AG04450 (cell line): ENCODE measurements around the gene SLC37A3. TPM values are rescaled to one million over a fixed set of nuclear protein-coding genes. Genes with fewer than 3 reads are reported as not detected.
"Not testable (repeated sequence)": the region's sequence is repeated elsewhere in the genome, so short reads cannot be mapped to it uniquely, and the experiment has no call there.

Source experiments
- CTCF ChIA-PET: fragments of 300-600, 350-600 bp; formaldehyde crosslinking; extraction: SDS; loops from one replicate; lab custom pipeline; 2022; ENCODE audit warnings: antibody characterized with exemption, inconsistent platforms; lab: Charles Lee
- POLR2A ChIA-PET: fragments of 350-600 bp; formaldehyde crosslinking; extraction: SDS; loops from one replicate; lab custom pipeline; 2021; ENCODE audit warnings: antibody characterized with exemption, inconsistent platforms; lab: Yijun Ruan, JAX
- DNase-seq: peaks from one replicate; pipeline ENCODE4 v3.0.0-alpha.2; 2011; ENCODE audit warnings: low read depth, low spot score
- H3K27ac ChIP-seq: one replicate; pipeline ENCODE4 v1.5.1; 2012; ENCODE audit warnings: low read depth, low read length, control low read depth
- H3K27me3 ChIP-seq: one replicate; pipeline ENCODE4 v1.6.0; 2012; ENCODE audit warnings: low read length; ENCODE audit not compliant: control insufficient read depth, insufficient read depth
- H3K4me3 ChIP-seq: 2 replicates; pipeline ENCODE4 v1.5.1; 2011; ENCODE audit warnings: mild to moderate bottlenecking, low read depth, low read length, control low read depth
- H3K9me3 ChIP-seq: 2 replicates; pipeline ENCODE4 v1.5.1; 2012; ENCODE audit warnings: low read length; ENCODE audit not compliant: control insufficient read depth, insufficient read depth
- CTCF ChIP-seq: IDR thresholded peaks from 2 replicates; pipeline ENCODE4 v1.5.1; 2011; ENCODE audit warnings: low read depth, low read length, control low read depth, inconsistent platforms
- polyA plus RNA-seq: library from polyadenylated mRNA; depleted of rRNA; stranded (reverse); fragments of >200 nt; gene quantifications from 2 replicates; pipeline ENCODE4 v1.2.3, GENCODE V29; 2011

The SLC37A3 gene
- polyA plus RNA-seq, 1 experiment = 61.7 TPM

- no peak overlapping the region for H3K27ac ChIP-seq
- no peak for TF ChIP-seq CTCF
- H3K4me3 ChIP-seq = no peak overlapping the region
- DNase-seq = no peak
- CTCF ChIA-PET = interaction anchor here (0.6 to 0.8 kb wide), 2 partner anchors 83 to 598 kb away, joined by 3 to 5 read pairs; no protein-coding TSS in a partner anchor
- H3K27me3 ChIP-seq = peaks cover 12% of the 10 kb centered on the region
- POLR2A ChIA-PET = interaction anchor here (0.6 kb wide), 1 partner anchor 211 kb away, joined by 5 read pairs; no protein-coding TSS in a partner anchor
- no peaks in the 10 kb centered on the region for H3K9me3 ChIP-seq
These were observed 19.3 kb upstream of the SLC37A3 start for GRCh38 chr7:140417456-140418155.

- TF ChIP-seq CTCF = no peak
- ChIA-PET POLR2A (no interaction called here), CTCF (interaction anchor here (0.5 to 0.6 kb wide), 2 partner anchors 82 to 231 kb away, joined by 3 read pairs; no protein-coding TSS in a partner anchor)
- Histone ChIP-seq H3K27me3 (peaks cover 14% of the 10 kb centered on the region), H3K9me3 (no peaks in the 10 kb centered on the region), H3K27ac (no peak overlapping the region), H3K4me3 (no peak overlapping the region)
- no peak for DNase-seq
These were observed 18.2 kb upstream of the SLC37A3 start for GRCh38 chr7:140416560-140416959.

GRCh38 chr7:140415816-140416215 is 17.5 kb upstream of the SLC37A3 start:
- H3K27me3 ChIP-seq = peaks cover 14% of the 10 kb centered on the region
- DNase-seq, H3K9me3 ChIP-seq, POLR2A ChIA-PET, H3K4me3 ChIP-seq, H3K27ac ChIP-seq, CTCF ChIA-PET: not testable (repeated sequence)

DNA sequence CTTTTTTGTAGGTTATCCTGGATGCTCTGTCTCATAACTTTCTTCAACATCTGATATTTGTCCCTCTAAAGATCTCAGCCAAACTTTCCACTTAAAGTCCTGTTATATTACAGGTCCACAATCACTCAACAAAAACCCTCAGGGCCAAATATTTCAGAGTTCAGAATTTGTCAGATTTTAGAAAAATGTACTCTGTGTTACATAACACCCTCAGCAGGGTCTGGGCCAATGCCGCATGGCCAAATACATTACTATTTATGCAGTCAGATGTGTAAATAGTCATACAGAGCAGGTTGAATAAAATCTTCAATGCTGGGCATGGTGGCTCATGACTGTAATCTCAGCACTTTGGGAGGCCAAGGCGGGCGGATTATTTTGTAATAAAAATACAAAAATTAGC is 17.0 kb upstream of the SLC37A3 start:
- no peak for DNase-seq
- no peak overlapping the region for H3K4me3 ChIP-seq
- ChIA-PET POLR2A (no interaction called here), CTCF (no interaction called here)
- H3K9me3 ChIP-seq = no peaks in the 10 kb centered on the region
- peaks cover 12% of the 10 kb centered on the region for H3K27me3 ChIP-seq
- TF ChIP-seq CTCF = no peak
- no peak overlapping the region for H3K27ac ChIP-seq

DNA sequence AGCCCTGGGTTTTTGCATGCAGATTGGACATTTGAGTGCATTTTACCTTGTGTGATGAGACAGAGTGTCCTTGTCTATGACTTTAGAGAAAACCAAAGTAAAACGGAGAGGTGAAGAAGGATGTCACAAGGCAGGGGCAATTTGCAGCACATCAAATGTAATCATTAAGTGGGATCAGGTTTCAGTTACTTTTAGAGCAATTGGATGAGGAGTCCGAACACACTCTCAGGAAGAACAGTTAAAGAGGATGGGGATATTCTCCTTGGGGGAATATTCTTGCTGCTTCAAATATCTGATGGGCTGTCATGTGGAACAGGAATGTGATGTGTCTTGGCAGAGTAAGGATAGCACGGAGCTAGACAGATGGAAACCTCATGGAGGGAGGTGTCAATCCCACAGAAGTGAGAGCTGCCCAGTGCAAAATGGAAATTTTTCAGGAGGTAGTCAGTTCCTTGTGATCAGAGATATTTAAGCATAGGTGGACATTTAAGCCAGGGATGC is 6.3 kb upstream of the SLC37A3 start:
- H3K4me3 ChIP-seq = no peak overlapping the region
- POLR2A ChIA-PET = no interaction called here
- CTCF ChIA-PET = no interaction called here
- TF ChIP-seq CTCF = no peak
- H3K27me3 ChIP-seq = peaks cover 4% of the 10 kb centered on the region
- H3K9me3 ChIP-seq = no peaks in the 10 kb centered on the region
- DNase-seq = no peak
- no peak overlapping the region for H3K27ac ChIP-seq
